NOMO-1 (cell line): ENCODE measurements around the gene LSP1.

Source experiments
- DNase-seq, 2 experiments: peaks; one replicate each; lab custom pipeline; 2025; ENCODE audit not compliant: unreplicated experiment in 2 of 2; lab: John Stamatoyannopoulos, UW

LSP1 gene

DNA sequence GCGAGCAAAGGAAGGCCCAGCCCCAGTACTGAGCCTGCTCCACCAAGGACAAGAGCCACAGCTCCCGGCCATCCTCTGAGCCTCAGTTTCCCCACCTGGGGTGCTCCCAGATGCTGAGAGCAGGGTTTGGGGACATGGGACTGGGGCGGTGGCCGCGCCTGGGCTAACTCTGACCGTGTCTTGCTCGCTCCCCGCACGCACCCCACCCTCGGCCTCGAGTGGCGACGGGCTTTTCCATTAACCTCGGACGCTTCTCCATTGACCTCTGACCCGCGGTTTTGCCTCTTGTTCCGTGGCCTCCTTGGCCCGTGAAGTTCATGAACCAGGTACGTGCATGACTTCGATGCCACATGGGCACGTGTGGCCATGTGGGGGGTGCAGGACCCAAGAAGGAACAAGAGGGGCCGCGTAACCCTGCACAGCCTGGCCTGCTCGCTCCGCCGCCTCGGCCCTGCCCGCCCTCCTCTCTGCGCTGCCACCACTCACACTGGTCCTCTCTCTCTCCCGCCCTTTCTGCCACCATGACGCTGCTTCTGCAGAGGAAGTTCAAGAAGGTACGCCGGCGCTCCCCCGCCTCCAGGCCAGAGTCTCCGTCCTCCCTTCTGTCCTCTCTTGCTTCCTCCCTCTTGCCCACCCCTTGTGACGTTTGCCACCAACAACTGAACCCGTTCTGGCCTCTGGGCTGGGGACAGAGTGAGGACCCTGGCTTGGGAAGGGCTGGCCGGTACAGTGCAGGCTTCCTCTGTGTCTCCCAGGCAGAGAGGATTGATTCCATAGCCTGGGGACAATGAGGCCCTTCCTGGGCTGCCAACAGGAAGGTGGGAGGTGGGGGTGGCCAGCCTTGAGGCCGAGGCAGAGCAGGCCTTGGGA is 73.5 kb downstream of the LSP1 start:
- DNase-seq = no peak

DNA sequence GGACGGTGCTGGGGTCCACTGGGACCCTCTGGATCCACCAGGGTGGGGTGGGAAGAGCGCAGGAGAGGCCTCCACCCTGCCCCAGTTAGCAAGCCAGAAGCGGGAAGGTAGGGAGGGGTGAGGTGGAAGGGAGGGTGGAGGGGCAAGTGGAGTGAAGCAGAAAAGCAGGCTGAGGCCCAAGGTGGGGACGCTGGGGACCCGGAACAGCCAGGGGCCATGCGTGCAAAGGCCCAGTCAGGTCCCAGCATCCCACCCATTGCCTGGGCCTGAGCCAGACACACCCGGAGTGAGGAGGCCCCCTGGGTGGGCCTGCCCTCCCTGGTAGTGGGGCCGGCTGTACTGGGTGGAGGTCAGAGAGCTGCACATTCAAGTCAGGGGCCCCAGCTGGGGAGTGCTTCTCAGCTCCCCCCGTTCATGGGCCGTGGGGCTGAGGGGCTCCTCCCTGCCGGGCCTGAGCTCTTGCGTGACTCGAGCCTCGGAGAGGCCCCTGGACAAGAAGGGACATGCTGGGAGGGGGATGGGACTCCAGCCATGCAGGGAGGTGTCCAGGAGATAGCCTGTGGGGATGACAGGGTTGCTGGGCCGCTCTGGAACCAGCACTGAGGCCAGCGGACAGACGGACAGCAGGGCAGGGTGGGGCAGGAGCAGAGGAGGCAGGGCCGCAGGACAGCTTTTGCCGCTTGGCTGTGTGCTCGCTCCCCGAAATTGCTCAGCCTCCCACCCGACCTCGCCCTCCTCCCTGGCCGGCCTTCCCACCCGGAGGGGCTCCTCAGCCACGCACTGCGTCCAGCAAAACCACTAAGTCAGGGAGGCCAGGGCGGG is 74.4 kb downstream of the LSP1 start:
- no peak for DNase-seq

DNA sequence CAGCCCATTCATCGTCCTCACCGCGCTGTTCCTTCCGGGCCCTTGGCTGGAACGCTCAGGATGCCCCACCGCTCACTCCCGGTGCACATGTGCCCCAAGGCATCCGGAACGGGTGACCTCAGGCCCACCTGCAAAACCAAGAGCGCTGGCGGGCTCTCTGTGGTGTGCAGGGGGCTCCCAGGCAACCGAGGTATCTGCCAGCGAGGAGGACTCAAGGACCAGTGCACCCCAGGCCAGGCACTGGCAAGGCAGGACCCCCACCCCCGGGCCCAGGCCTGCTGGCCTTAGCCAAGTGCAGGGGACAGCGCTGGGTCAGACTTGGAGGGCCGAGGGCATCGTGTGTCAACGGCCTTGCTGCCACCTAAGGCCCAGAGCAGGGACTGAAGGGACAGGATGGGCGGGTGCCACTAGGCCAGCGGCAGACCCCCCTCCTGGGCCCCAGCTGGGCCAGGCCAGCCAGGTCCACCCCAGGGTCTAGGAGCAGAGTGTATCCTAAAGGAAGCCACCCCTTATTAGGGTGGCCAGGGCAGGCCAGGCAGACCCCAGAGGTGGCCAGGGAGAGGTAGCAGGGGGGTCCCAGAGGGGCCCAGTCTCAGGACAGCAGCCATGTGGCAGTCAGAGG is 75.1 kb downstream of the LSP1 start:
- no peak for DNase-seq

DNA sequence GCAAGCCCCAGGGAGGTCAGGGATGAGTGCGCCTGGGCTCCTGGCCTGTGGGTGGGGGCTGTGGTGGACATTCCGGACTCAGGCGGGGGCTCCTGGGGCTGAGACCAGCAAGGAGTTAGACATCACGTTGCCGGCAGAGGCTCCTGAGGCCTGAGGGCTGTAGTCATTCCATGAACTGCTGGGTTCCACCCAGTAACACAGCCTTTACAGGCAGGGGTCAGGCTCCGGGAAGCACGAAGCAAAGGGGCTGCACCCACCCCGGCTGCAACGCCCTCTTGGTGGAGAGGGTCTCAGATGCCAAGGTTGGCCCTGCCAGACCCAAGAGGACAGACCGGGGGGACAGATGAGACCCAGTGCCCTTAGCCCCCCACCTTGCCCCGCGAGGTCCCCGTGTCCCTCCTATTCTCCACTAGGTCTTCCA is 75.6 kb downstream of the LSP1 start:
- DNase-seq = no peak

DNA sequence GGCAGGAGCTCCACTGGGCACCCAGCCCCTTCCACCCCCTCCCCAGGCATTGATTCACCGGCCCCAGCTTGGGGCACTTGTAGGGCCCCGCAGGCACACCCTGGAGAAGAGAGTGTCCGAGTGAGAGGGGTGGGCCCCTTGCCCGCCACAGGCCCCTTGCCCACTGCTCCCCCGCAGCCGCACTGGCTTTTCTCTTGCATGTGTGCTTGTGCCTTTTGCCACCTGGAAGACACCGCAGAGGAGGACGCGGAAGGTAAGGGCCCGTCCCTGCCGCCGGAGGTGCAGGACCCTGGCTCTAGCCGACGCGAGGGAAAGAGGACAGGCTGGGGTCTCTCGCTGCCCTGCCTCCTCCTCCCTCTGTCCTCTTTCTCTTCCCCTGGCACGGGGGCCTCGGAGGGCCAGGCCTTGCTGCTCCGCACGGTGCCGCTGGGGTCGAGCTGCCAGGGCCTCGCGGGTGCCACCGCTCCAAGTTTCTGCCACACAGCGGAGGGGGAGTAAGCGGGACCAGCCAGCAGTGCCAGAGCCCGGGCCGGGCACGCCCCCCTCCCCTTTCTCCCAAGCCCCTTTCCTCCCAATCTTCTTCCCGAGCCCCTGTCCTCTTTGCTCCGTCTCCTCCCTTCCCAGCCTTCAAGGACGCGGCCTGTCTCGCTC is 76.1 kb downstream of the LSP1 start:
- DNase-seq = no peak

DNA sequence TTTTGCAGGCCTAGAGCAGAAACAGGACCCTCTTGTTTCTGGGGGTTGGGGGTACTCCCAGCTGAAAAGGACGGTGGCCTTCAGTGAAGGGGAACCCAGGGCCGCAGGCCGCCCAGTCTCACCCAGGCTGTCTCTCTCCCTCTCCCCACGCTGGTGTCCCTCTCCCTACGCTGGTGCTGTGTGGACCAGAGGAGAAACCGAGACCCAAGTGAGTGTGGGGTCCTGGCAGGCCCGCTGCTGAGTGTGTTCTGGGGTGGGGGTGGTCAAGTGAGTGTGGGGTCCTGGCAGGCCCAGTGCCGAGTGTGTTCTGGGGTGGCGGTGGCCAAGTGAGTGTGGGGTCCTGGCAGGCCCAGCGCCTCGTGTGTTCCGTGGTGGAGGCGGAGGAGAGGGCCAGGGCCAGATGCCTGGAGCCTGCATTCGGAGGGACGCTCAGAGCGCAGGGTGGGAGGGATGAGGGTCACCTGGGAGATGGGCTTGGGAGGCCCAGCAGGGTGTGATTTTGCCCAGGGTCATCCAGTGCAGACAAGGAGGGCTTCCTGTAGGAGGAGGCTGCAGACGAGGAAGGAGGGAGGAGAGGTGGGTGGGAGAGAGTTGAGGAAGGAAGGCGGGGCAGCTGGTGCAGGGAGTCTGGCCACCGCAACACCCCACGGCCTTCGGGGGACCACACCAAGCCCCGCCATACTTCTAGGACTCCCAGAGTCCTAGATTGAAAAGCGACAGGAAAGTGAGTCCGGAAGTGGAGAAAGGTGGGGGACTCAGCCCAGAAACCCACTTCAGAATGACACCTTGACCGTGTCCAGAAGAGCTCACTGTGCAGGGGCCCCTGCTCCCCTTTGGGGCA is 77.0 kb downstream of the LSP1 start:
- DNase-seq = no peak

DNA sequence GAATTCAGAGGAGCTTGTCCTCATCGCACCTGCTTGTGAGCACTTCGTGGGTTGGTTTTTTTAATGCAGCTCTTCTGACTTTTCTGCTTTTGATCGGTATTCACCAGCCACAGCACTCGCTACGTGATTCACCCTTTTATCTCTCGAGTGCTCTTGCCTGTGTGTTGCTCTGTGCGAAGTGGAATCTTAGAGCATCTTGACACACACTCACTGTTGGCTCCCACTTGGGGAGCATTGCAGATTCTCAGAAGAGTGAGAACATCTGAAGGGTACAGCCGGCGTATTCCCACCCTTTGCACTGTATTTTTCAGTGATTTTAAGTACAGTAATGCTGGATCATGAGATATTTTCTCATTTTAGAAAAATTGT is 77.6 kb downstream of the LSP1 start:
- no peak for DNase-seq

DNA sequence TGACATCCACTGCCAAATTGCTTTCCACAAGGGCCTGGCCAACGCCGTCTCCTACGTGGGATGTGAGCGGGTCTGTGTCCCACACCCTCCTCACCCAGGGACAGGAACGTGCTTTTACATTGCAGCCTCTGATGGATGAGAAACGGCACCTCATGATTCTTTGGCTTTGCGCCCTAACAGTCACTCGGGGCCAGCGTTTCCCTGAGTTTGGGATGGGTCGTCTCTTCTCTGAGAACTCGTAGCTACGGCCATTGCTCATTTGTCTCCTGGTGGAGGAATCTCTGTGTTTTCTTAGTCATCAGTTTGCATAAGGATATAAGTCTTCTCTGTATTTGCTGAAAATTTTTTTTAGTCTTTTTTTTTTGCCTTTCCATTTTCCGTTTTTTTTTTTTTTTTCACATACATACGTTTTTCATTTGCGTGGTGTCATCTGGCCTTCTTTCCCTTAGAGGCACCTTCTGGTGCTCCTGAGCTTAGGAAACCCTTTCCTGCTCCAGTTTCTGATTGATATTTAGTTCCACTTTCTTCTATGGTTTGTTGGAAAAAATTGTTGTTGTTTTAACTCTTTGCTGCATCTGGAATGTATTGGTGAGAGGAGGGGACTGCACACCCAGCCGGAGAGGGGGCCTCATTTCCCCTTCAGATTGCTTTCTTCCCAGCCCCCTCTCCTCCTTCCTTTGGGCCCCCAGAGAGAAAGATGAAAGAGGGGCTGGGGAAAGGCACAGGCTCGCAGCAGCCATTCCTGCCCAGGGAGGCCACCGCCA is 78.6 kb downstream of the LSP1 start:
- DNase-seq = no peak

DNA sequence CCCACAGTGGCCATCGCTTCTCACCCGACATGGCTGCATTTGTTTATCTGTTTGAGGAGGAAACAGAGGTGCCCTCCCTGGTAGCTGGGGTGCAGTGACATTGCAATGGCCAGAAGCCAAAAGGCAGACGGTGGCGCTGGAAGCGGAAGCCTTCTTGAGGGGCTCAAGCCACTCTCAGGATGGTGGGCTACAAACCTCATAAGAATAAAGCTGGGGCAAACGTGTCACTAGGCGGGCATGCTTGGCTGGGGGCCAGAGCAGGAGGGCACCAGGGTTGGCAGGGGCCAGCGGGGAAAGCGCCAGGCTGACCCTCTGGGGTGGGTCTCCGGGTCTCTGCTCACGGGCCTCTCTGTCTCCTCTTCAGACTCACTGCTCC is 79.2 kb downstream of the LSP1 start:
- no peak for DNase-seq

DNA sequence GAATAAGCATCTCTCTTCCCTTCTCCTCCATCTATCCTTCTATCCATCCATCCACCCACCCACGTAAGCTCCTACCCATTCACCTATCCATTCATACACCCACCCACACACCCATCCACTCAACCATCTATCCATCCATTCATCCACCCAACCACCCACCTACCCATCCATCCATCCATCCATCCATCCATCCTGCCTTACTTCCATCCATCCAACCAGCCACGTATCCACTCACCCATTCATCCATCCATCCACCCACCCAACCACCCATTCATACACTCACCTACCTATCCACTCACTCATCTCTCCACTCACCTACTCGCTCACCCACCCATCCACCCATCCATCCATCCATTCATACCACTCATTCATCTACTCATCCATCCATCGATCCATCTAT is 79.8 kb downstream of the LSP1 start:
- DNase-seq = no peak

DNA sequence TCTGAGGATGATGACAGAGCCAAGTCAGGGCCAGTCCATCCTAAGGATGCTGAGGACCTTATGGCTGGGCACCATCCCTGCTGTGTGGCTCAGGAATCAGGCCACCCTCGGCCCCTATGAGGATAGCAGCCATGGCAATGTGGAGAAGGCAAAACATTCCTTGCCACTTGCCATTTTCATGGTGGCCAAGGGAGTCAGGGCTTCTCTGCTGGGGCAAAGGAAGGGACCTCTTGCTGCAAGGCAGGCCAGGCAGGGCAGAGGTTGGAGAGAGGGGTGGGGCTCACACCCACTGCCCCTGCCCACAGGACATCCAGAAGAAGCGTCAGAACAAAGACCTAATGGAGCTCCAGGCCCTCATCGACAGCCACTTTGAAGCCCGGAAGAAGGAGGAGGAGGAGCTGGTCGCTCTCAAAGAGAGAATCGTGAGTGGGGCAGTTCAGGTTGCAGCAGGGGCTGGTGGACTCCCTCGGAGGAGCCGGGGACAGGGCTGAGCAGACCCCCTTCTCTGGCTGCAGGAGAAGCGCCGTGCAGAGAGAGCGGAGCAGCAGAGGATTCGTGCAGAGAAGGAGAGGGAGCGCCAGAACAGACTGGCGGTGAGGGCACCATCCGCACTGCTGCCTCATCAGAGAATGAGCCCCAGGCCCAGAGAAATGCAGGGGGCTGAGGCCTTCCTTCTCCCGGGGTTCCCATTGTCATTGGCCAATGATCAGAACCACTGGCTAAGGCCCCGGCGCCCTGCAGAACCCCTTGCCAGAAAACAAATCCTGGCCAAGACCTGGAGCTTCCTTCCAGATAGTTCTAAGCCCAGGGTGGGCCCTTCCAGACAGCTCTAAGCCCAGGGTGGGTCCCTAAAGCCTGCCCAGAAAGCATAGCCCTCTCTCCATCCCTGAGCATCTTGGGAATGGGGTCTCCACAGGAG is 80.8 kb downstream of the LSP1 start:
- DNase-seq = no peak

DNA sequence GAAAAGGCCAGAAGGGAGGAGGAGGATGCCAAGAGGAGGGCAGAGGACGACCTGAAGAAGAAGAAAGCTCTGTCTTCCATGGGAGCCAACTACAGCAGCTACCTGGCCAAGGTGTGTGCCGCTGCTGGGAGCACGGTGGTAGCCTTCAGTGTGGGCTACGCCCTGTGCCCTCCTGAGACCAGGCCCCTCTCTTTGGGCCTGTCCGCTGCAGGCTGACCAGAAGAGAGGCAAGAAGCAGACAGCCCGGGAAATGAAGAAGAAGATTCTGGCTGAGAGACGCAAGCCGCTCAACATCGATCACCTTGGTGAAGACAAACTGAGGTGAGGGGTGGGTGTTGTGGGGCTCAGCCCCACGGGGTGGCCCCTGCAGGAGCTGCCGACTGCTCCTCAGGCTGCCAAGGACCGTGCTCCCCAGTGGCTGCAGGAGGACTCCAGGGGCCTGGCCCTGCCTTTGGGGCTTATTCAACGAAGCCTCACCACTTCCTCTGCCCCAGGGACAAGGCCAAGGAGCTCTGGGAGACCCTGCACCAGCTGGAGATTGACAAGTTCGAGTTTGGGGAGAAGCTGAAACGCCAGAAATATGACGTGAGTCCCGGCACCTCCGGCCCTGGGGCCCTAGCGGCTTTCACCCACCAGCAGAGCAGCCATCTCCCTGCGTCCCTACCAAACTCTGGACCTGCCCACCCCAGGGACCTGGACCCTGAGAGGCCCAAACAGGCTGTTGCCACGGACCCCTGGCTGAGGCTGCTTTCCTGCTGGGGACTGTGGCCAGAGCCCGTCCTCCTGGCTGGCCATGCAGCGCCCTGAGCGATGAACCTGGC is 81.7 kb downstream of the LSP1 start:
- no peak for DNase-seq

DNA sequence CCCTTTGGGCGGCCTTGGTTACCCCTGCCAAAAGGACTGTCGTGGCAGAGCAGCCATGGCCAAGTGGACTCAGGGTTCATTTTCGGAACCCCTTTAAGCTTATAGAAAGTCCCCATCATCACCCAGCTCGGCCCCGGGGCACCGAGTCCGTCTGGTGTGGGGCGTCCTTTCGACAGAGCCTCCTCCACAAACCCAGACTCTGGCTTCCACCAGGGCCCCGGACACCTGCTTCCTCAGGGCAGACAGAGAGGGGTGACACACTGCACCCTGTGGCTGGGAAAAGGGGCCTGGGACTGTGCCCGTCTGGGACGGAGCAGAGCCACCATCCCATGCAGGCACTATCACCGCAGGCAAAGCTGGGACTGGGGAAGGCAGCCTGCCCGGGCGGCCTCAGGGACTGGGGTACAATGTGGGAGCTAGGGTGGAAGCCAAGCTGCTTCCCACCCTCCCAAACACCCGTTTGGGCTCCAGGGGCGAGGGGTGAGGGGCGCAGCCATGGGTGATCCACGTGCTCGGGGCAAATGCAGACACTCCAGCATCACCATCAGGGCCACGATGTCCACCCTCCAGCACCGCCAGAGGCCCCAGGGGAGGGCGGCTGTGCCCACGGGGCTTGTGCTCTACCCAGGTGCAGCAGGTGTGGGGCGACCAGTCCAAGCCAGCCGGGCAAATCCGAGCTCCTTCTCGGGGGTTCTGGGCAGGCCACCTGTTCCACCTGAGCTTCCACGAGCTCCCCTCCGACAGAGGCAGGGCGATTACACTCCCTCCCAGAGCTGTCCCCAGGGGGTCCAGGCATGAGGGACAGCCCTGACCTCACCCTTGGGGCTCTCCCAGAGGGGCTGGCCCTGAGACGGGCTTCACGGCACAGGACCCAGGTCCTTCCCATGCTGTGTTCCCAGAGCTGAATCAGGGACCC is 82.5 kb downstream of the LSP1 start:
- no peak for DNase-seq

DNA sequence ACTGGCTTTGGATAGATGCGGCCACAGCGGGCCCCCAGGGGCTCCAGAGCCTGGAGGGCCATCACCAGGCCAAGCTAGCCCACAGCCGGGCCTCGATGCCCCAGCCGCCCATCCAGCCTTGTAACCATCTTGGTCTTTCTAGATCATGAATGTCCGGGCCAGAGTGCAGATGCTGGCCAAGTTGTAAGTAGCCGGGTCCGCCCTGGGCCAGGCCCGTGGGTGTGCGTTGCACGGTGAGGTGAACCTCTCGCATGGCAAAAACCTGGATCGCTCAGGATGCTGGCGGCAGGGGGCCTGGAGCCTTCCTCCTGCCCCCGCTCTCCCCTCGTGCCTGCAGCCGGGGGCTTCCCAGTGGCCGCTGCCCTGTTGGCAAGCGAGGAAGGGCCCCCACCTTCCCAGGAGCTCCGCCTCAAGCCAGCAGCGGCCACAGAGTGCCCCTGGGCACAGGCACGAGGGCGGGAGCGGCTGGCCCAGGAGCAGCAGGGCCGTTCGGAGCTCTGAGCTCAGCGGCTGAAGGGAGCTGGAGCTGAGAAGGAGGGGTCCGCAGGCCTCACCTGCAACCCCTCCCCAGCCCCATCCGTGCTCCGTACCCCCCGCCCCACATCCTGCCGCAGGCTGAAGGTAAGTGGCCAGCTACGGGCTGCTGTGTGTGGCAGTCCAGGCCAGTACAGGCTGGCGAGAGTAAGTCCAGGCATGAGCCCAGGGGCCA is 83.3 kb downstream of the LSP1 start:
- DNase-seq = no peak

DNA sequence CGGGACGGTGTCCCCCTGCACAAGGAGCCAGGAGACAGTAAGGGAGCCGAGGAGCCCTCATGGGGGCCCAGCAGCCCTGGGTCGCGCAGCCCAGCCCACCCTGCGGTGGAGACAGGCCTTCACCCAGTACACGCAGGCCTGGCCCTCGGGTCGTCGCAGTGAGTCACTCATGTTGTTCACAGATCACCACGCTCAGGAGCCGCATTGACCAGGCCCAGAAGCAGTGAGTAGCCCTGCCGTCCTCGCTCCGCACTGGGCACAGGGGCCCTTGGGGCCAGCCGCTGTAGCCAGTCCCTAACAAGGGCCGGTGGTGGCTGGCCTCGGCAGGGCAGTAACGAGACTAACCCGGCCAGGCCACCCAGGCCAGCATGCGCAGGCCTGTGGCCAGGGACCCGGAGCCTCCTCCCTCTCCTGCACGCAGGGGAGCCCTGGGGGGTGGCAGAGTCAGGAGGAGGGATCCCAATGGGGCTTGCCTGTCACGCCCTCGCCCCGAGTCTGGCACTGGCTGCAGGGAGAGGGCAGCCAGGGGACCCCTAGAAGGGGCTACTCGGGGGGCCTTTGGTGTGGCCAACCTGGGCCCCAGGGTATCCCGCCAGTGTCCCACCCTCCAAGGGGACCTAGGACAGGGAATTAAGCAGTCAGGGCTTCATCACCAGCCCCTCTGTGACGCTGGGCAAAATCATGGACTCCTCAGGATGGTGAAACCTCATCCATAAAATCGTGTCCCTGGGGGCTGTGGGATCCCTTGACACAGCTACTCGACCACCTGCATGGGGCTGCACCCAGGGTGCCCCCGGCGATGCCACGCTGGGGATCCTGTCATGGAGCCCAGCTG is 84.1 kb downstream of the LSP1 start:
- no peak for DNase-seq
